ENCODE data around the gene TNNC1. TPM values are rescaled to one million over a fixed set of nuclear protein-coding genes. Genes with fewer than 3 reads are reported as not detected.

TNNC1 gene
- total and polyA plus RNA-seq, 2 of the 13 experiments (the other 11 are each of a cell fraction or from before 2014, with no cell fraction given), result 11.8 to 36.4 TPM

DNA sequence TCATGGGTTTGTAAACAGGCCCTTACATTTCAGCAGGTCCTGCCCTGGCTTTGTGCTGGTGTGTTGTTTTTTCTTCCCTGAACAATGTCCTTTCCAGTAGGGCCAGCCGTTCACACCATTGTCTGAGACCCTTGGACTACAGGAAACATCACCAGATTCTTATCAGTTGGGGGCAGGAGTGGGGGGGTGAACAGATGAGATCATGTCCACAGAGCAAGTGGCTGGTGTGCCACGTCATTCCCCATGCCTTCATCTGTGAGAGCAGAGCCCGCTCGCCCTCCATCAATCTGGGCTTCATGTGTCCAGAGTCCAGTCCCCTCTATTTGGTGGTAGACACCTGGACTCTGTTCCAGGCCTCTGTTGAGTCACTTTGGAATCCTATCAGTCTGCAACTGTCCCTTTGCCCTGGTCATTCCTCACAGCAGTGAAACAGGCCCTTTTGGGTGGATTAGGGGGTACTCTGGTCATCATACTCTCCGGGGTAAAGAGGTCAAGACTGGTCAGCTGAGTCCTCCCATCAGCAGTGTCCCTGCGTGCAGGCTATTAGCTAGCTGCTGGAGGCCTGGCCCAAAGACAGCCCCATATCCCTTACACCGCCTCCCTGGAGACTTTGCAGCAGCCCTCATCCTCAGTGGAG is 23.9 kb downstream of the TNNC1 start (continued):
- TF ChIP-seq, protein P1, sequence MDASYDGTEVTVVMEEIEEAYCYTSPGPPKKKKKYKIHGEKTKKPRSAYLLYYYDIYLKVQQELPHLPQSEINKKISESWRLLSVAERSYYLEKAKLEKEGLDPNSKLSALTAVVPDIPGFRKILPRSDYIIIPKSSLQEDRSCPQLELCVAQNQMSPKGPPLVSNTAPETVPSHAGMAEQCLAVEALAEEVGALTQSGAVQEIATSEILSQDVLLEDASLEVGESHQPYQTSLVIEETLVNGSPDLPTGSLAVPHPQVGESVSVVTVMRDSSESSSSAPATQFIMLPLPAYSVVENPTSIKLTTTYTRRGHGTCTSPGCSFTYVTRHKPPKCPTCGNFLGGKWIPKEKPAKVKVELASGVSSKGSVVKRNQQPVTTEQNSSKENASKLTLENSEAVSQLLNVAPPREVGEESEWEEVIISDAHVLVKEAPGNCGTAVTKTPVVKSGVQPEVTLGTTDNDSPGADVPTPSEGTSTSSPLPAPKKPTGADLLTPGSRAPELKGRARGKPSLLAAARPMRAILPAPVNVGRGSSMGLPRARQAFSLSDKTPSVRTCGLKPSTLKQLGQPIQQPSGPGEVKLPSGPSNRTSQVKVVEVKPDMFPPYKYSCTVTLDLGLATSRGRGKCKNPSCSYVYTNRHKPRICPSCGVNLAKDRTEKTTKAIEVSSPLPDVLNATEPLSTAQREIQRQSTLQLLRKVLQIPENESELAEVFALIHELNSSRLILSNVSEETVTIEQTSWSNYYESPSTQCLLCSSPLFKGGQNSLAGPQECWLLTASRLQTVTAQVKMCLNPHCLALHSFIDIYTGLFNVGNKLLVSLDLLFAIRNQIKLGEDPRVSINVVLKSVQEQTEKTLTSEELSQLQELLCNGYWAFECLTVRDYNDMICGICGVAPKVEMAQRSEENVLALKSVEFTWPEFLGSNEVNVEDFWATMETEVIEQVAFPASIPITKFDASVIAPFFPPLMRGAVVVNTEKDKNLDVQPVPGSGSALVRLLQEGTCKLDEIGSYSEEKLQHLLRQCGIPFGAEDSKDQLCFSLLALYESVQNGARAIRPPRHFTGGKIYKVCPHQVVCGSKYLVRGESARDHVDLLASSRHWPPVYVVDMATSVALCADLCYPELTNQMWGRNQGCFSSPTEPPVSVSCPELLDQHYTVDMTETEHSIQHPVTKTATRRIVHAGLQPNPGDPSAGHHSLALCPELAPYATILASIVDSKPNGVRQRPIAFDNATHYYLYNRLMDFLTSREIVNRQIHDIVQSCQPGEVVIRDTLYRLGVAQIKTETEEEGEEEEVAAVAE (CRISPR knock-in tag; IDR thresholded peaks at IDR 0.05; ENCODE audit: borderline replicate concordance), result peak; percentile 69; the same call in 1 of the 2 replicates
- peak; percentile 42; the same call in 1 of the 2 replicates for TF ChIP-seq ZNF792 (CRISPR knock-in tag; IDR thresholded peaks at IDR 0.05)
- peak; percentile 66 for TF ChIP-seq TCF7 (IDR thresholded peaks at IDR 0.05; ENCODE audit: low read depth)
- TF ChIP-seq, protein P2, sequence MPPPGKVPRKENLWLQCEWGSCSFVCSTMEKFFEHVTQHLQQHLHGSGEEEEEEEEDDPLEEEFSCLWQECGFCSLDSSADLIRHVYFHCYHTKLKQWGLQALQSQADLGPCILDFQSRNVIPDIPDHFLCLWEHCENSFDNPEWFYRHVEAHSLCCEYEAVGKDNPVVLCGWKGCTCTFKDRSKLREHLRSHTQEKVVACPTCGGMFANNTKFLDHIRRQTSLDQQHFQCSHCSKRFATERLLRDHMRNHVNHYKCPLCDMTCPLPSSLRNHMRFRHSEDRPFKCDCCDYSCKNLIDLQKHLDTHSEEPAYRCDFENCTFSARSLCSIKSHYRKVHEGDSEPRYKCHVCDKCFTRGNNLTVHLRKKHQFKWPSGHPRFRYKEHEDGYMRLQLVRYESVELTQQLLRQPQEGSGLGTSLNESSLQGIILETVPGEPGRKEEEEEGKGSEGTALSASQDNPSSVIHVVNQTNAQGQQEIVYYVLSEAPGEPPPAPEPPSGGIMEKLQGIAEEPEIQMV (CRISPR knock-in tag; IDR thresholded peaks at IDR 0.05; ENCODE audit: low read depth), result peak; percentile 67; the same call in 1 of the 2 replicates
- TF ChIP-seq ZKSCAN8 (CRISPR knock-in tag; IDR thresholded peaks at IDR 0.05; ENCODE audit: borderline replicate concordance), result peak; percentile 60; the same call in 1 of the 2 replicates
- TF ChIP-seq RAD21 (CRISPR knock-in tag; IDR thresholded peaks at IDR 0.05), result no peak
- peak in 1 of 2 experiments; percentile 66; a peak in 2 of 4 replicates for TF ChIP-seq KLF16 (CRISPR knock-in tag; IDR thresholded peaks at IDR 0.05)
- peak; percentile 89 for TF ChIP-seq RARA (CRISPR knock-in tag; IDR thresholded peaks at IDR 0.05)
- TF ChIP-seq ZNF749 (CRISPR knock-in tag; IDR thresholded peaks at IDR 0.05; ENCODE audit: borderline replicate concordance), result no peak; the same call in 1 of the 2 replicates
- TF ChIP-seq, protein P3, sequence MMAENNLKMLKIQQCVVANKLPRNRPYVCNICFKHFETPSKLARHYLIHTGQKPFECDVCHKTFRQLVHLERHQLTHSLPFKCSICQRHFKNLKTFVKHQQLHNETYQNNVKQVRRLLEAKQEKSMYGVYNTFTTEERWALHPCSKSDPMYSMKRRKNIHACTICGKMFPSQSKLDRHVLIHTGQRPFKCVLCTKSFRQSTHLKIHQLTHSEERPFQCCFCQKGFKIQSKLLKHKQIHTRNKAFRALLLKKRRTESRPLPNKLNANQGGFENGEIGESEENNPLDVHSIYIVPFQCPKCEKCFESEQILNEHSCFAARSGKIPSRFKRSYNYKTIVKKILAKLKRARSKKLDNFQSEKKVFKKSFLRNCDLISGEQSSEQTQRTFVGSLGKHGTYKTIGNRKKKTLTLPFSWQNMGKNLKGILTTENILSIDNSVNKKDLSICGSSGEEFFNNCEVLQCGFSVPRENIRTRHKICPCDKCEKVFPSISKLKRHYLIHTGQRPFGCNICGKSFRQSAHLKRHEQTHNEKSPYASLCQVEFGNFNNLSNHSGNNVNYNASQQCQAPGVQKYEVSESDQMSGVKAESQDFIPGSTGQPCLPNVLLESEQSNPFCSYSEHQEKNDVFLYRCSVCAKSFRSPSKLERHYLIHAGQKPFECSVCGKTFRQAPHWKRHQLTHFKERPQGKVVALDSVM (CRISPR knock-in tag; IDR thresholded peaks at IDR 0.05), result 0 out of 2 replicates have a peak, but pooled peaks have one; percentile 41
- no peak for TF ChIP-seq GPN1 (CRISPR knock-in tag; IDR thresholded peaks at IDR 0.05; ENCODE audit: borderline replicate concordance)
- peak; percentile 71; the same call in 1 of the 2 replicates for TF ChIP-seq KDM1A (CRISPR knock-in tag; IDR thresholded peaks at IDR 0.05)
- TF ChIP-seq PITX1 (CRISPR knock-in tag; IDR thresholded peaks at IDR 0.05), result peak; percentile 38; the same call in 1 of the 2 replicates
- no peak for TF ChIP-seq ZNF569 (CRISPR knock-in tag; IDR thresholded peaks at IDR 0.05; ENCODE audit: borderline replicate concordance)
- TF ChIP-seq CEBPG (CRISPR knock-in tag; IDR thresholded peaks at IDR 0.05), result peak; percentile 23; the same call in 1 of the 2 replicates
- TF ChIP-seq SIX4 (CRISPR knock-in tag; IDR thresholded peaks at IDR 0.05), result no peak
- no peak for TF ChIP-seq SMAD1 (CRISPR knock-in tag; IDR thresholded peaks at IDR 0.05; ENCODE audit: borderline replicate concordance, low read depth)
- peak; percentile 83 for TF ChIP-seq NR2C2 (CRISPR knock-in tag; IDR thresholded peaks at IDR 0.05; ENCODE audit: borderline replicate concordance)

All from HepG2 (cell line).